HCT116 (cell line): ENCODE data around the gene PGM2. TPM values are rescaled to one million over a fixed set of nuclear protein-coding genes. Genes with fewer than 3 reads are reported as not detected.

Source experiments
- ATAC-seq: fragments of 200-7000 bp; cut with Tn5 transposase; 2 replicates; pipeline ENCODE4 v1.9.1; 2020; ENCODE audit warnings: mild to moderate bottlenecking, moderate library complexity
- BruUV-seq: library from RNA; stranded (reverse); fragments of 400-500 nt; replicated peaks from 2 replicates; lab custom pipeline; 2021; lab: Mats Ljungman, UMichigan
- CTCF ChIA-PET: fragments of 300-600 bp; sonication (Branson Sonifier 250); formaldehyde crosslinking; loops from one replicate; lab custom pipeline; 2021; ENCODE audit warnings: antibody characterized with exemption; lab: Charles Lee
- POLR2A ChIA-PET: fragments of 300-600, 350-600 bp; sonication (Branson Sonifier 250); formaldehyde crosslinking; loops from one replicate; lab custom pipeline; 2021; ENCODE audit warnings: antibody characterized with exemption; lab: Charles Lee
- RAD21 ChIA-PET, 2 experiments: fragments of 300-600 bp; sonication (Branson Sonifier 250); formaldehyde crosslinking; loops; one replicate each; lab custom pipeline; 2023; ENCODE audit warnings: low total read pairs in 2 of 2; ENCODE audit not compliant: uncharacterized antibody in 2 of 2, unreplicated experiment in 2 of 2, low non-redundant PET in 1 of 2; lab: Charles Lee
- DNase-seq: peaks from one replicate; pipeline ENCODE4 v3.0.0-alpha.2; 2010; ENCODE audit warnings: low read depth, low spot score
- H2AFZ ChIP-seq: fragments of 200-600 bp; shearing (Covaris generic), sonication (generic); 2 replicates; pipeline ENCODE4 v1.6.1; 2017; ENCODE audit warnings: low read depth, mixed run types, mixed read lengths, antibody characterized with exemption, low read length; ENCODE audit not compliant: poor library complexity, severe bottlenecking
- H3K27ac ChIP-seq: 2 replicates; pipeline ENCODE4 v1.5.1; 2012; ENCODE audit warnings: low read depth, low read length
- H3K27me3 ChIP-seq: fragments of 200-600 bp; sonication (generic); 2 replicates; pipeline ENCODE4 v1.6.1; 2016; ENCODE audit warnings: mixed run types, low read length, mixed read lengths; ENCODE audit not compliant: insufficient read depth
- H3K36me3 ChIP-seq, 2 experiments: fragments of 200-500 bp in 1 of 2; fragments of 200-600 bp in 1 of 2; sonication (Bioruptor generic) in 1 of 2; sonication (generic) in 1 of 2; 2 replicates each; pipeline versions ENCODE4 v1.5.1 to v1.6.1; 2014 to 2016; ENCODE audit warnings: low read length in 2 of 2, inconsistent platforms in 1 of 2, mixed read lengths in 1 of 2, mixed run types in 1 of 2; ENCODE audit not compliant: insufficient read depth in 2 of 2, control insufficient read depth in 1 of 2
- H3K4me1 ChIP-seq, 2 experiments: fragments of 200-600 bp in 1 of 2; sonication (generic) in 1 of 2; 2 replicates each; pipeline versions ENCODE4 v1.5.1 to v1.6.1; 2012 to 2017; ENCODE audit warnings: low read length in 2 of 2, inconsistent platforms in 1 of 2, mild to moderate bottlenecking in 1 of 2, mixed read lengths in 1 of 2, mixed run types in 1 of 2, moderate library complexity in 1 of 2; ENCODE audit not compliant: insufficient read depth in 2 of 2, control insufficient read depth in 1 of 2
- H3K4me2 ChIP-seq: fragments of 200-600 bp; sonication (generic); 2 replicates; pipeline ENCODE4 v1.6.1; 2017; ENCODE audit warnings: mixed run types, low read length, mixed read lengths
- H3K4me3 ChIP-seq, 2 experiments: fragments of 200-600 bp in 1 of 2; sonication (generic) in 1 of 2; replicated peaks in 1 of 2; 2 replicates each; pipeline ENCODE4 v1.5.1; 2011 to 2016; ENCODE audit warnings: low read length in 2 of 2, control low read depth in 1 of 2, low read depth in 1 of 2, mild to moderate bottlenecking in 1 of 2, mixed read lengths in 1 of 2, mixed run types in 1 of 2
- H3K79me2 ChIP-seq: fragments of 200-600 bp; sonication (generic); 2 replicates; pipeline ENCODE4 v1.6.1; 2017; ENCODE audit warnings: mild to moderate bottlenecking, mixed run types, low read length, moderate library complexity, mixed read lengths; ENCODE audit not compliant: insufficient read depth
- H3K9ac ChIP-seq: fragments of 200-600 bp; sonication (generic); 2 replicates; pipeline ENCODE4 v1.6.1; 2016; ENCODE audit warnings: low read length, mixed read lengths
- H3K9me2 ChIP-seq: fragments of 200-600 bp; sonication (generic), shearing (Covaris generic); 2 replicates; pipeline ENCODE4 v1.6.1; 2017; ENCODE audit warnings: mixed run types, mild to moderate bottlenecking, moderate library complexity; ENCODE audit not compliant: insufficient read depth
- H3K9me3 ChIP-seq, 2 experiments: fragments of 200-500 bp in 1 of 2; fragments of 200-600 bp in 1 of 2; sonication (Bioruptor generic) in 1 of 2; sonication (generic) in 1 of 2; 2 replicates each; pipeline ENCODE4 v1.6.1; 2014 to 2017; ENCODE audit warnings: low read length in 2 of 2, mixed read lengths in 2 of 2, inconsistent platforms in 1 of 2, low read depth in 1 of 2, mild to moderate bottlenecking in 1 of 2, mixed run types in 1 of 2, moderate library complexity in 1 of 2; ENCODE audit not compliant: control insufficient read depth in 1 of 2, insufficient read depth in 1 of 2
- H4K20me1 ChIP-seq: fragments of 200-600 bp; sonication (generic), shearing (Covaris generic); 2 replicates; pipeline ENCODE4 v1.6.1; 2017; ENCODE audit warnings: mixed run types, mild to moderate bottlenecking, moderate library complexity; ENCODE audit not compliant: insufficient read depth
- ATF3 ChIP-seq: IDR thresholded peaks from 2 replicates; pipeline ENCODE4 v1.6.1; 2012
- CBX3 ChIP-seq: IDR thresholded peaks from 2 replicates; pipeline ENCODE4 v1.6.1; 2012; ENCODE audit warnings: low read depth
- CEBPB ChIP-seq: IDR thresholded peaks from 2 replicates; pipeline ENCODE4 v1.6.1; 2012; ENCODE audit warnings: low read depth
- ELF1 ChIP-seq: IDR thresholded peaks from 2 replicates; pipeline ENCODE4 v1.6.1; 2012; ENCODE audit warnings: low read depth, borderline replicate concordance
- EZH2 ChIP-seq: fragments of 200-600 bp; sonication (generic); IDR thresholded peaks from 2 replicates; pipeline ENCODE4 v1.6.1; 2017; ENCODE audit warnings: antibody characterized with exemption, mixed run types
- EZH2phosphoT487 ChIP-seq: fragments of 200-600 bp; IDR thresholded peaks from 2 replicates; pipeline ENCODE4 v1.6.1; 2018; ENCODE audit warnings: antibody characterized with exemption, borderline replicate concordance
- FOSL1 ChIP-seq: IDR thresholded peaks from 2 replicates; pipeline ENCODE4 v1.6.1; 2012; ENCODE audit warnings: low read depth
- JUND ChIP-seq: IDR thresholded peaks from 2 replicates; pipeline ENCODE4 v1.6.1; 2012
- MAX ChIP-seq: IDR thresholded peaks from 2 replicates; pipeline ENCODE4 v1.6.1; 2012
- POLR2A ChIP-seq: IDR thresholded peaks from 2 replicates; pipeline ENCODE4 v1.7.0; 2011; ENCODE audit warnings: borderline replicate concordance; ENCODE audit not compliant: insufficient read depth, insufficient read length; ENCODE audit errors: extremely low read depth
- POLR2AphosphoS5 ChIP-seq: IDR thresholded peaks from 2 replicates; pipeline ENCODE4 v1.6.1; 2011; ENCODE audit warnings: mild to moderate bottlenecking, low read depth, low read length, moderate library complexity
- RAD21 ChIP-seq: IDR thresholded peaks from 2 replicates; pipeline ENCODE4 v1.6.1; 2012; ENCODE audit warnings: low read depth, mild to moderate bottlenecking
- REST ChIP-seq: IDR thresholded peaks from 2 replicates; pipeline ENCODE4 v1.6.1; 2012; ENCODE audit warnings: low read depth
- SIN3A ChIP-seq: IDR thresholded peaks from 2 replicates; pipeline ENCODE4 v1.6.1; 2012; ENCODE audit warnings: low read depth
- SP1 ChIP-seq: IDR thresholded peaks from 2 replicates; pipeline ENCODE4 v1.6.1; 2012; ENCODE audit warnings: low read depth
- SRF ChIP-seq: IDR thresholded peaks from 2 replicates; pipeline ENCODE4 v1.6.1; 2012; ENCODE audit warnings: low read depth
- TCF7L2 ChIP-seq: IDR thresholded peaks from 2 replicates; pipeline ENCODE4 v1.7.0; 2011; ENCODE audit warnings: borderline replicate concordance, inconsistent platforms; ENCODE audit not compliant: insufficient read depth, insufficient read length; ENCODE audit errors: extremely low read depth
- YY1 ChIP-seq: IDR thresholded peaks from 2 replicates; pipeline ENCODE4 v1.6.1; 2011; ENCODE audit warnings: low read length, low read depth, moderate library complexity, mild to moderate bottlenecking; ENCODE audit not compliant: insufficient replicate concordance; ENCODE audit errors: extremely low read depth
- ZBTB33 ChIP-seq: IDR thresholded peaks from 2 replicates; pipeline ENCODE4 v1.6.1; 2011; ENCODE audit warnings: mild to moderate bottlenecking, low read length, moderate library complexity; ENCODE audit not compliant: insufficient replicate concordance; ENCODE audit errors: extremely low read depth
- ZNF274 ChIP-seq: fragments of 200-500 bp; sonication (Bioruptor generic); IDR thresholded peaks from 2 replicates; pipeline ENCODE4 v1.6.1; 2014; ENCODE audit warnings: mild to moderate bottlenecking, low read depth, low read length, inconsistent platforms
- intact Hi-C: fragments of 100-400 bp; cut with micrococcal nuclease; formaldehyde crosslinking; loops from 2 replicates; pipeline ENCODE4 v1.10.0; 2022
- total RNA-seq: library from RNA; stranded (reverse); gene quantifications from one replicate; pipeline ENCODE4 v1.2.1, GENCODE V29; 2021; ENCODE audit not compliant: unreplicated experiment

PGM2 gene
- total RNA-seq, 1 experiment from 2014 or later, result 48.6 TPM

- TF ChIP-seq CBX3, result no peak
- no peak for TF ChIP-seq SIN3A
- TF ChIP-seq REST, result no peak
- no peak for TF ChIP-seq ATF3
- TF ChIP-seq MAX, result no peak
- no peak for TF ChIP-seq ZNF274
- no peak for TF ChIP-seq FOSL1
- TF ChIP-seq RAD21, result no peak
- TF ChIP-seq POLR2A, result no peak
Observed at GRCh38 chr4:37862961-37863360, 36.5 kb downstream of the PGM2 start (continued).

- H3K4me3 ChIP-seq, result no peak overlapping the region
Observed at GRCh38 chr4:37864786-37865185, 38.3 kb downstream of the PGM2 start.

More at GRCh38 chr4:37864786-37865185, 38.3 kb downstream of the PGM2 start:
- TF ChIP-seq MAX, result no peak
- no peak for TF ChIP-seq SRF
- TF ChIP-seq CBX3, result no peak
- TF ChIP-seq CEBPB, result no peak
- no peak for TF ChIP-seq JUND
- no peak for TF ChIP-seq POLR2AphosphoS5
- TF ChIP-seq EZH2phosphoT487, result no peak
- no peak for TF ChIP-seq ZBTB33
- TF ChIP-seq YY1, result no peak
- TF ChIP-seq TCF7L2, result no peak
- no peak for TF ChIP-seq SIN3A
- no peak for TF ChIP-seq EZH2
- no peak for TF ChIP-seq SP1
- TF ChIP-seq FOSL1, result no peak
- TF ChIP-seq ELF1, result no peak
- no peak for TF ChIP-seq ZNF274
- Histone ChIP-seq H3K9me2 (no peaks in the 10 kb centered on the region), H3K36me3 (peaks cover 0 to 8% of the 10 kb centered on the region in 2 experiments; a peak in 3 of 4 replicates), H4K20me1 (no peaks in the 10 kb centered on the region), H3K9ac (no peak overlapping the region), H3K4me1 (no peaks in the 10 kb centered on the region), H3K27ac (no peak overlapping the region), H2AFZ (no peak overlapping the region), H3K9me3 (no peaks in the 10 kb centered on the region), H3K79me2 (no peaks in the 10 kb centered on the region), H3K27me3 (no peaks in the 10 kb centered on the region), H3K4me2 (no peak overlapping the region)
- BruUV-seq, result no TSS peak
- CTCF ChIA-PET, result no interaction called here
- ATAC-seq (no peak), DNase-seq (no peak)
- RAD21 ChIA-PET, result no interaction called here
- POLR2A ChIA-PET, result no interaction called here
- intact Hi-C loops, result no loop called here
